ENCODE data around the gene CARNS1. TPM values are rescaled to one million over a fixed set of nuclear protein-coding genes. Genes with fewer than 3 reads are reported as not detected.

Gene CARNS1
- total RNA-seq, 1 experiment from 2014 or later = 1.3 TPM

GRCh38 chr11:67368621-67369020 is 46.9 kb upstream of the CARNS1 start (continued):
- TF ChIP-seq, protein P1, sequence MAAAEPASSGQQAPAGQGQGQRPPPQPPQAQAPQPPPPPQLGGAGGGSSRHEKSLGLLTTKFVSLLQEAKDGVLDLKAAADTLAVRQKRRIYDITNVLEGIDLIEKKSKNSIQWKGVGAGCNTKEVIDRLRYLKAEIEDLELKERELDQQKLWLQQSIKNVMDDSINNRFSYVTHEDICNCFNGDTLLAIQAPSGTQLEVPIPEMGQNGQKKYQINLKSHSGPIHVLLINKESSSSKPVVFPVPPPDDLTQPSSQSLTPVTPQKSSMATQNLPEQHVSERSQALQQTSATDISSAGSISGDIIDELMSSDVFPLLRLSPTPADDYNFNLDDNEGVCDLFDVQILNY (CRISPR knock-in tag; IDR thresholded peaks at IDR 0.05) = no peak
- TF ChIP-seq FOXJ3 (CRISPR knock-in tag; IDR thresholded peaks at IDR 0.05; ENCODE audit: borderline replicate concordance) = no peak

GRCh38 chr11:67369275-67369674 is 46.2 kb upstream of the CARNS1 start:
- ChIA-PET POLR2A (interaction anchor here (1.1 kb wide), 1 partner anchor 10 kb away, joined by 3 read pairs; no protein-coding TSS in a partner anchor), CTCF (interaction anchor here (1.2 to 25.7 kb wide), 5 partner anchors 9 to 24 kb away, joined by 4 to 842 read pairs (median 22); partner anchors contain the start of gene POLD4)
- Mint-ChIP-seq H3K9me3 (no peaks in the 10 kb centered on the region), H3K4me3 (no peak overlapping the region), H3K36me3 (no peaks in the 10 kb centered on the region), H3K4me1 (peaks cover 37% of the 10 kb centered on the region), H3K27me3 (ENCODE audit: low read depth) (peaks cover 70% of the 10 kb centered on the region), H3K27ac (no peak overlapping the region; the same call in 1 of the 2 replicates)
- ATAC-seq = no peak
- DNase-seq (ENCODE audit: low spot score) = no peak
- TF ChIP-seq HMGA2 (CRISPR knock-in tag; IDR thresholded peaks at IDR 0.05) (no peak), ESRRA (CRISPR knock-in tag; IDR thresholded peaks at IDR 0.05; ENCODE audit: borderline replicate concordance) (no peak), PREB (CRISPR knock-in tag; IDR thresholded peaks at IDR 0.05; ENCODE audit: borderline replicate concordance) (no peak), MXD4 (CRISPR knock-in tag; IDR thresholded peaks at IDR 0.05; ENCODE audit: borderline replicate concordance) (no peak), GABPB1 (CRISPR knock-in tag; IDR thresholded peaks at IDR 0.05) (no peak), ZBTB43 (CRISPR knock-in tag; IDR thresholded peaks at IDR 0.05) (no peak), ZNF263 (CRISPR knock-in tag; IDR thresholded peaks at IDR 0.05; ENCODE audit: low read depth) (no peak), JUN (CRISPR knock-in tag; IDR thresholded peaks at IDR 0.05) (no peak), RELA (CRISPR knock-in tag; IDR thresholded peaks at IDR 0.05; ENCODE audit: borderline replicate concordance) (no peak), FOXK1 (CRISPR knock-in tag; IDR thresholded peaks at IDR 0.05) (no peak), SOX15 (CRISPR knock-in tag; IDR thresholded peaks at IDR 0.05) (no peak), AR (CRISPR knock-in tag; IDR thresholded peaks at IDR 0.05) (no peak), NFATC4 (CRISPR knock-in tag; IDR thresholded peaks at IDR 0.05) (no peak), ETV6 (CRISPR knock-in tag; IDR thresholded peaks at IDR 0.05) (no peak), MYBL2 (CRISPR knock-in tag; IDR thresholded peaks at IDR 0.05) (no peak)
- TF ChIP-seq, protein P2, sequence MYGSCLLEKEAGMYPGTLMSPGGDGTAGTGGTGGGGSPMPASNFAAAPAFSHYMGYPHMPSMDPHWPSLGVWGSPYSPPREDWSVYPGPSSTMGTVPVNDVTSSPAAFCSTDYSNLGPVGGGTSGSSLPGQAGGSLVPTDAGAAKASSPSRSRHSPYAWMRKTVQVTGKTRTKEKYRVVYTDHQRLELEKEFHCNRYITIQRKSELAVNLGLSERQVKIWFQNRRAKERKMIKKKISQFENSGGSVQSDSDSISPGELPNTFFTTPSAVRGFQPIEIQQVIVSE (CRISPR knock-in tag; IDR thresholded peaks at IDR 0.05; ENCODE audit: borderline replicate concordance) = no peak
- TF ChIP-seq, protein P3, sequence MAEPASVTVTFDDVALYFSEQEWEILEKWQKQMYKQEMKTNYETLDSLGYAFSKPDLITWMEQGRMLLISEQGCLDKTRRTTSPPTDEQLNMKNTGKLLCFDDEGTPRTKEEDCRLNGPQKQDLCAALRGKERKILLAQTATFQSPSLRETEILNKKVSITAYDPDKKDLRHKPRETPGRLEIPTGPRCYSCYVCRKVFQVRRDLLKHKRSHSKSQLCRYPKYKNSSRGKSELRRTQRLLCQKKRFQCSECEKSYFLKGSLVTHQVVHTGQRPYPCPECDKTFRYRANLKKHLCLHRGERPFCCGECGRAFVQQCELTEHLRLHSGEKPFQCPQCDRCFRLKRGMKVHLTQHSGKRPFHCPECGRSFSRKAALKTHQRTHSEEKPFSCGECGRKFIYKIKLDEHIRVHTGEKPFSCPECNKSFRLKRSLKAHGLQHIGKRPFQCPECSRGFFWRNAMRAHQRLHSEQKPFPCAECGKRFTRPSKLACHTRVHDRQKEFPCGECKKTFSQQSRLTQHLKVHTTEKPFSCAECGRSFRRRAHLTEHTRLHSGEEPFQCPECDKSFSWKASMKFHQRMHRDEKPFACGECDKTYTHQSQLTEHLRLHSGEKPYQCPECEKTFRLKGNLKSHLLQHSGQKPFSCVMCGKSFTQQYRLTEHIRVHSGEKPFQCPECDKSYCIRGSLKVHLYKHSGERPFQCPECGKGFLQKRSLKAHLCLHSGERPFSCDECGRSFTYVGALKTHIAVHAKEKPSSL (CRISPR knock-in tag; conservative IDR thresholded peaks at IDR 0.05) = no peak

All from WTC11 (cell line).